ENCODE data around the gene RASA4.
"Not testable (repeated sequence)": the region's sequence is repeated elsewhere in the genome, so short reads cannot be mapped to it uniquely, and the experiment has no call there.

RASA4 gene

GRCh38 chr7:102616507-102617125 lies at the start of gene RASA4:
Gene RASA4 (minus strand): TSS chr7:102616756. CDS start chr7:102616689, 67 bp downstream.
- ATAC-seq = peak; percentile 96 to 97

- not testable (repeated sequence) for ATAC-seq
Observed at GRCh38 chr7:102664765-102665164, 48.2 kb upstream of the RASA4 start.

DNA sequence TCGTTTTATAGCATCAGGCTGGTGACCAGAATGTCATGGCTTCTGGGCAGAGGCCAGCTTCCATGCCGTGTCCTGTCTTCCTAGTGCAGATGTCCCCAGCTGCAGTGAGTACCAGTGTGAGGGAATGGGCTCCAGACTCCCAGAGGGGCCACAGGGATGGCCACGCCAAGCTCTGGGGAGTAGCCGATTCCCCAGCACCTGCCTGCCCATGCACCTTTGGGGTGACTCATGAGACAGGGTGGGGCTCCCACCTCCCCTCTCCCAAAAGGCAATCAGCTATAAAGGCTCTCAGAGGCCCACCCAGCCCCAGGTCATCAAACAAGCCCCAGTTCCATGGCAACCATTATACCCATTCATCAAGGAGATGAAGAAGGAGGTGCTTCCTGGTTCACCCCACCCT lies 33.4 kb upstream of the RASA4 start, which contains the start of gene SPDYE2B:
SPDYE2B (plus strand) TSS at position 396 of the 400 bp plus-strand sequence. CDS start 2,030 bp downstream, outside the sequence.
- not testable (repeated sequence) for ATAC-seq

- not testable (repeated sequence) for ATAC-seq
Observed at GRCh38 chr7:102647813-102648212, 31.3 kb upstream of the RASA4 start.

DNA sequence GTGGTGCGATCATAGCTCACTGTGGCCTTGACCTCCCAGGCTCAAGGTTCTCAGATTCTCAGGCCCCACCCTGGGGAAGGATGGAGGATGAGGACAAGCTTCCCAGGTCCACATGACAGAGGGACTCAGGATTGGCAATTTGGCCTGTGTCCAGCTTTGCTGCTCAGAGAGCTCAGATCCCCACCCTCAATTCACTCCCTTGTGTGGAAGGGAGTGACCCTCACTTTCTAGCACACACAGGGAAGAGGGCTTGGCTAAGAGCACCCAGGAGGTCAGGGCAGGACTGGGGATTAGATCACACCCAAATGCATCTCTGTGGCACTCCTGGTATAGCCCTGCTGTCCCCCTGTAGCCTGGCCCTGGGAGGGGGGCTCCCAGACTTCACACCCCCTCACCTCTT lies 26.8 kb upstream of the RASA4 start:
- ATAC-seq = not testable (repeated sequence)

- not testable (repeated sequence) for ATAC-seq
Observed at GRCh38 chr7:102642691-102643090, 26.1 kb upstream of the RASA4 start, which contains the start of gene UPK3BL1. Gene UPK3BL1 (minus strand): TSS chr7:102642791. CDS start chr7:102642741, 50 bp downstream.

DNA sequence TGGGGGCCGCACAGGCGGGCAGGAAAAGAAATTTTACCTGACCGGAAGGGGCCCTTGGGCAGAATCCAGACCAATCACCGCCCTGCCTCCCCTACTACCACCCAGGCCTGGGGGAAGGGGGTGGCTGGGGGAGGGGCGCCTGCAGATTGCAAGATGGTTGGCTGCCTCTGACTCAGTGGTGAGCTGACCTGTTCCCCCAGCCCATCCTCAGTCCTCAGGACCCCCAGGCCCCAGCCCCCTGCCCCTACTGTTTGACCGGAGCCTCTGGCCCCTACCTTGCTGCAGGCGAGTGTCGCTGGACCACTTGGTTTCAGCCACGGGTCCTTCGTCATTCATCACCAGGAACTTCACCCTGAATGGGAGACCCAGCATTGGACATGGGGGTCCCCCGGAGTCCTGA lies 22.3 kb upstream of the RASA4 start:
- not testable (repeated sequence) for ATAC-seq

GRCh38 chr7:102636956-102637355 lies 20.4 kb upstream of the RASA4 start:
- not testable (repeated sequence) for ATAC-seq

DNA sequence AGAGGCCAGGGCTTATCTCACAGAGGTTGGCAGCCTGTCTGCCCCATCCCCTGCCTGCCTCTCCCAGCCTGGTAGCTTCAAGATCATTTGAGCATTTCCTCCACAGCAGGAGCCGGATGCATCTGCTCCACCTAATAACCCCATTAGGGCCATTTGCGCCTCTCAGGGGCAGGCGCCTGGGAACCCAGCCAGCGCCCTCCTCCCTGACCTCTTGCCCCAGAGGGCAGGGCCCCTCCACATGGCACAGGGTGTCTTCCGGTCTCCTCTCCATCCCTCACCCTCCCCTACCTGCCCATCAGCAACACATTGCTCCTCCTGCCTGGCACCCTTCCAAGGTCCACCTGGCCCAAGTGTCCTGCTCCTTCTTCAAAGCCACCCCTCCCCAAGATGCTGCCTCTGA lies 18.8 kb upstream of the RASA4 start:
- not testable (repeated sequence) for ATAC-seq

DNA sequence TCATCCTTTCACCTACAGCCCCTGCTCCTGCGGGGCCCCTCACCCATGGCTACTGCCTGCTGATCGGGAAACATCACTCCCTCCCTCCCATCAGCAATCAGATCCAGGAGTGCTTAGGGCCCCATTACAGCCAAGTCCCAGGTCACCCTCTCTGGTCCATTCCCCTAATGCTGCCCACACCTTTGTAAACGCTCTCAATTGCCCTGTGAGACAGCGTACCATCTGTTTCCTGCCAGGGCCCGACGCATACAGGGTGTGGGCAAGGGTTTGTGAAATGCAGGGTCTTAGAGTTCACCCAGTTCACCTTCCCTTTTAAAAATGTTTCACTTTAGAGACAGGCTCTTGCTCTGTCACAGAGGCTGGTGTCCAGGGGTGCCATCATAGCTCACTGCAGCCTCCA lies 17.7 kb upstream of the RASA4 start:
- not testable (repeated sequence) for ATAC-seq

DNA sequence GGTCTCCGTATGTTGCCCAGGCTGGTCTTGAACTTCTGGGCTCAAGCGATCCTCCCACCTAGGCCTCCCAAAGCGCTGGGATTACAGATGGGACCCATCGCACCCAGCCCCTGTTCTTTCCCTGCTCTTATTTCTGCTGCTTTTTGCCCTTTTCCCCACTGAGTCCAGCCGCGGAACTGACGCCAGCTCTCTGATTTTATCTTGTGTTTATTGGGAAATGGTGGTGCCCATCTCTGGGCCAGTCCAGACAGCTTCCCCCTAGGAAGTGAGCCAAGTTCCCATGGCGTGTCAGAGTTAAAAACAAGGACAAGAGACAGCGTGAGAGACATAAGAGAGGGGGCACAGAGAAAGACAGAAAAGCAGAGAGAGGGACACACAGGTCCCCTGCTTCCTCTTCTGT lies 14.1 kb upstream of the RASA4 start:
- not testable (repeated sequence) for ATAC-seq

DNA sequence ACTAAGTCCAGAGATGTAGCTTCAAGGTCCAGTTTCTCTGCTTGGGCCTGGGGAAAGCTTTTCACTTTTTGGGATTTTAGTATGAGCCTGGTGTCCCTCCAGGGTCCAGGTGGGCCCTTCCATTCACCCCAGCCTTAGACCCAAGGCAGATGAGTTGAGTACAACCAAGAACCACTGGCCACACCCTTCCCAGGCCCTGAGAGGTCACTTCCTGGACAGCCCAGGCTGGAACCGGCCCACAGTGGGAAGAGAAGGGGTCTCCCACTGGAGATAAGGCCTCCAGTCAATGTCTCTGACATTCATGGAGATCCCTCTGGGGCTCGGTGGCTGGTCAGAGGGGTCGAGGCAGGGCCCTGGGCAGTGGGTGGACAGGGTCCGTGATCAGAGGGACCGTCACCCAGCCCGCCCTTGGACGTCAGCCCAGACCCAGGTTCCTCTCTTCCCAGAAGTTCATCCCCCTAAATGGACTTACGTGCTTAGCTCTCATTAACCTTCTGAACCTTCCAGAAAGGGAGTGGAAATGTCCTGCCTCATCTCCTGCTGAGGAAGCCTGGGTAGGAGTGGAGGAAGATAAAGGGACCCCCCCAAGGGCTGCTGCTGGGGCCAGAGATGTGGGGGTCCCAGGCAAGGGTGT lies 10.8 kb upstream of the RASA4 start:
- not testable (repeated sequence) for ATAC-seq

GRCh38 chr7:102618122-102618521 lies 1.6 kb upstream of the RASA4 start:
- ATAC-seq = not testable (repeated sequence)

- not testable (repeated sequence) for ATAC-seq
Observed at GRCh38 chr7:102615930-102616329, 626 bp downstream of the RASA4 start.

- not testable (repeated sequence) for ATAC-seq
Observed at GRCh38 chr7:102614873-102615272, 1.7 kb downstream of the RASA4 start.

DNA sequence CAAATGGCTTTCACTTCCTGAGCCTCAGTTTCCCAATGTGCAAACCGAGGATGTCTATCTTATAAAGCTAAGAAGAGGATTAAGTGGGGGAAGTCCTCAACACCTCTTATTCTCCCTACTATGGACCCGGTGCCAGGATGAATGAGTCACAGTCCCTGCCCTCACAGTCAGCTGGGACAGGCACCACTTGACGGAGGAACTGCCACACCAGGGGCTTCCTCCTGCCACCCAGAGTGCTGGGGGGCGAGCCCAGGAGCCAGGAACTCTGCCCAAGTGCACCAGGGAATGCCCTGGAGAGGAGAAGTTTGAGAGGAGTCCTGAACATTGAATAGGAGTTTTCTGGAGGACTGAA lies 2.2 kb downstream of the RASA4 start:
- not testable (repeated sequence) for ATAC-seq

DNA sequence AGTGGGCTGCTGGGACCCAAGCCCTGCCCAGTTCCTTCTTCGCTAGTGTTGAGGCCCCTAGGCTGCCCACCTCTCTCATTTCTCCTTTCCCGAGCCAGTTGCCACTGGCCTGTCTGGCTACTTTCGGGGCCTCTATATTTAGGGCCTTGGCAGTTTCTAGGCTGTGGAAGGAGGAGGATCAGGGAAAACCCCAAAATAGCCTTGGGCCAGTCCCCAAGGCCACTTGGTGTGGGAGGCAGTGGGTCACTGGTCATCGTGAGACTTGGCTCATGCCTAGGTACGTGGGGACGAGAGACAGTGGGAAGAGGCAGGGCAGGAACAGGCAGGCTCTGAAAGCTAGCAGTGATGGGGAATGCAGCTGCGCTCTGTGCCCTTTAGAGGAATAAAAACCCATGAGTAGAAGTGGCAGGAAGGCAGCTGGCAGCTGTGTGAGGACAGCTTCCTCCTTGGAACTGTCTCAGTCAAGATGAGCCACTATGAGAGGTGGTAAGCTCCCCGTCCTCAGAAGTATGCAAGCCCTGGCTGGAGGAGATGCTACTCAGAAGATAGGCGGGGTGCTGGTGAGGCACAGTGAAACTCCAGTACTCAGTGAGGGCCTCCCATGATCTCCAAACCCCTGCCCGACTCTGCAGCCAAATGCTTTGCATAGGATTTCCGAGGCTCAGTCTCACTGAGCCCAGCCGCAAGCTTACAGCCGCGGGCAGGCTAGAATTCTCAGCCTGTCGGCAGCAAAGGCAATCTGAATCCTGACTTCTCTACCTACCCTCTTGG lies 2.8 kb downstream of the RASA4 start:
- ATAC-seq = not testable (repeated sequence)

GRCh38 chr7:102611675-102612325 lies 4.8 kb downstream of the RASA4 start:
- ATAC-seq = not testable (repeated sequence)

DNA sequence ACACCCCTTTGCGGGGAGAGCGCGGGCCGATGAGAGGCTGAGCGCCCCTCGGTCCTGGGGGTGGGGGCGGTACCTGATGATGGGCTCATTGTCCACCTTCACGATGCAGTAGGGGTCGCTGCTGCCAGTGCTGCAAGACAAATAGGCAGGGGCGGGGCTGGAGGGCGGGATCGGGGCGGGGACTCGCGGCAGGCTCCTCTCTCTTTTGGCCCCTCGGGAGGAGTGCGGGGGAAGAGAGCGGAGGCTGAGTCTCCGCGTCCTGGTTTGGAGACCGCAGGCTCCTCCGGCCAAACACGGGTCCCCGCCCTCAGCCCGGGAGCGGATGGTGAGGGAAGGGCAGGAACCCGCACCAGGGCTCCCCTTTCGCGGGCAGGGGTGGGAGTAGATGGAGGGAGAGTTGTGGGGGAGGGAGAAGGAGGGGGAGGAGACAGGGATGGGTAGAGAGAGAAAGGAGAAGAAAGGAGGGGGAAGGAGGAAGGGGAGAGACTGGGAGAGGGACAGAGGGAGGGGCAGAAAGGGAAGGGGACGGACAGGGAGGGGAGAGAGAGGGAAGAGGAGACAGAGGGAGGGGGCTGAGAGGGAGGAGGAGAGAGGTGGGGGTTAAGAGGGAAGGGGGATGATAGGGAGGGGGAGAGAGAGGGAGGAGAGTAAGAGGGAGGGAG lies 5.4 kb downstream of the RASA4 start:
- peak; percentile 48 to 63 for ATAC-seq

DNA sequence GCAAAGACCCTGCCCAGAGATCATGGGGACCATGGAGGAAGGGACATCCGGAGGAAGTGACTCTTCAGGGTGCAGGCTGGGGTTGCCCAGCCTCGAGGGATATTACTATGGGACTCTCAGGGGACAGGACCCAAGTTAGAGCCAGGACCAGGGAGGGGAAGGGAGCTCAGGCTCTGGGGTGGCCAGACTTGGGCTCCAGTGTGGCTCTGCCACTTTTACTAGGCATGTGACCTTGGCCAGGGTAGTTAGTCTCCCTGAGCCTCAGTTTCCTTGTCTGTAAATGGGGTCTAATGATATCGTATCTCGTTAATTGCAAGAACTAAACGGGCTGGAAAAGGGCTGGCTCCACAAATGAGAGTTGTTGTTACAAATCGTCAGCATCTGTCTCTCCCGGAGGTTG lies 6.1 kb downstream of the RASA4 start:
- not testable (repeated sequence) for ATAC-seq

GRCh38 chr7:102609734-102610133 lies 6.8 kb downstream of the RASA4 start:
- not testable (repeated sequence) for ATAC-seq

DNA sequence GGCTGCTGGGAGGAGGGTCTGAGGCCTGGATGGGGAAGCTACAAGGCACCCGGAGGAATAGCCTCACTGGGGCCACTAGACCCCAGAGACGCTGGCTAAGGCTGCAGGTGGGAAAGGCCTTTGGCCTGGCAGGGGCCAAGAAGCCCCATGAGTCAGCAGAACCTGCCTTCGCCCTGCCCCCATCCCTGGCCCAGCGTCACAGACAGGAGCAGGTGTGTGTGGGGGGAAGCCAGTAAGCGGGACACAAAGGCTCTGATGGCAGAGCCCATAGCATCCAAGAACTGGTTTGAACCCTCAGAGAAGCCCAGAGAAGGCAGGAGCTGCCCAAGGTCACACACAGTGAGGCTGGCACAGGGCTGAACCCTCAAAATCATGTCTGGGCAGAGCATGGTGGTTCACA lies 9.7 kb downstream of the RASA4 start:
- not testable (repeated sequence) for ATAC-seq

All from activated CD4-positive, CD25-positive, alpha-beta regulatory T cell treated with anti-CD3 and anti-CD28 coated beads, Interleukin-2, amount 50 U/mL, for 24 hours (primary cell).